Aorta (tissue), 5 donors: ENCODE data around the gene F10. TPM values are rescaled to one million over a fixed set of nuclear protein-coding genes. Genes with fewer than 3 reads are reported as not detected.

Experiments used
- ATAC-seq: fragments of 200-7000 bp; cut with Tn5 transposase; one replicate; pipeline ENCODE4 v1.9.1; 2022; ENCODE audit warnings: moderate library complexity; ENCODE audit not compliant: low FRiP score
- DNase-seq, 2 donors: peaks; one replicate each; pipeline ENCODE4 v3.0.0-alpha.2; 2020
- H3K27ac ChIP-seq, 2 donors: one replicate each; pipeline ENCODE4 v1.5.1; 2013; ENCODE audit warnings: low read length in 2 of 2, mild to moderate bottlenecking in 2 of 2, moderate library complexity in 2 of 2, control low read depth in 1 of 2, inconsistent platforms in 1 of 2, low read depth in 1 of 2
- H3K27me3 ChIP-seq, 2 donors: one replicate each; pipeline ENCODE4 v1.6.1; 2013; ENCODE audit warnings: control low read depth in 1 of 2, low read length in 1 of 2, mild to moderate bottlenecking in 1 of 2, moderate library complexity in 1 of 2; ENCODE audit not compliant: insufficient read depth in 2 of 2, control insufficient read depth in 1 of 2
- H3K36me3 ChIP-seq, 2 donors: one replicate each; pipeline ENCODE4 v1.6.1; 2013; ENCODE audit warnings: control low read depth in 1 of 2, low read length in 1 of 2, mild to moderate bottlenecking in 1 of 2; ENCODE audit not compliant: insufficient read depth in 2 of 2, control insufficient read depth in 1 of 2
- H3K4me1 ChIP-seq, 2 donors: one replicate each; pipeline ENCODE4 v1.6.1; 2013; ENCODE audit warnings: low read length in 2 of 2, control low read depth in 1 of 2, mild to moderate bottlenecking in 1 of 2, moderate library complexity in 1 of 2; ENCODE audit not compliant: insufficient read depth in 2 of 2, control insufficient read depth in 1 of 2
- H3K4me3 ChIP-seq, 2 donors: one replicate each; pipeline ENCODE4 v1.5.1; 2013; ENCODE audit warnings: low read length in 2 of 2, control low read depth in 1 of 2, mild to moderate bottlenecking in 1 of 2
- H3K9me3 ChIP-seq: one replicate; pipeline ENCODE4 v1.6.1; 2013; ENCODE audit warnings: mild to moderate bottlenecking, low read length; ENCODE audit not compliant: control insufficient read depth
- WGBS, 2 donors: extraction: QIAGEN DNeasy Blood & Tissue Kit; methylation state at CpG; one replicate each; pipeline ENCODE4 v1.1.7; 2013; 5-methylcytosine and 5-hydroxymethylcytosine counted together
- intact Hi-C, 2 donors: fragments of 100-400 bp; cut with DNase I; formaldehyde crosslinking; loops; one replicate each; pipeline versions ENCODE4 v1.14.2 to v1.15.0; 2022
- polyA plus RNA-seq, 2 donors: library from polyadenylated mRNA; stranded (reverse); fragments of 200-250 nt; gene quantifications; one replicate each; pipeline ENCODE4 v1.2.3, GENCODE V29; 2013
- total RNA-seq, 2 donors: library from RNA; stranded (reverse); fragmentation: NEBNext Ultra II Directional; extraction: Animal tissue kit (Norgen Biotek cat#: 25700); gene quantifications; one replicate each; pipeline ENCODE4 v1.2.1, GENCODE V29; 2021
- donor health status: healthy with polysubstance abuse.
- donor health status: Bipolar disorder and iron deficiency.
- donor health status: DM: no; HTN: no; CAD: no.
- donor health status: DM: no; HTN: no; CAD: no.
- donor health status: DM: yes; HTN: yes; CAD: no.

Gene F10
- total and polyA plus RNA-seq, 4 donors, result 6.5 to 38.4 (median 13.8) TPM

GRCh38 chr13:113196970-113197737, 74.6 kb downstream of the F10 start:
- no peaks in the 10 kb centered on the region for H3K9me3 ChIP-seq
- no peak overlapping the region for H3K27ac ChIP-seq
- no peaks in the 10 kb centered on the region for H3K27me3 ChIP-seq
- intact Hi-C loops, result no loop called here
- H3K4me3 ChIP-seq, result no peak overlapping the region
- peaks cover 6 to 9% of the 10 kb centered on the region in 2 donors for H3K36me3 ChIP-seq
- no peak for ATAC-seq
- H3K4me1 ChIP-seq, result no peaks in the 10 kb centered on the region
- WGBS, 2 donors, result 85 to 88% methylated on average over 9 of the region's 9 CpGs
- DNase-seq, result no peak

Other genes with a start within 250 kb of the F10 start
- gene MCF2L, start 153.6 kb upstream of the F10 start, total RNA-seq, result 10 to 100 TPM; 49.2 to 73.3 TPM
- gene MCF2L, start 153.6 kb upstream of the F10 start, polyA plus RNA-seq, result 1 to 10 TPM; 3.2 to 6.0 TPM
- under 1 TPM in 1 of 2 donors, not detected in 1; 0.69 TPM for gene F7, start 17.0 kb upstream of the F10 start, total RNA-seq
- gene F7, start 17.0 kb upstream of the F10 start, polyA plus RNA-seq, result under 1 TPM in 1 of 2 donors, not detected in 1; 0.08 TPM
- not detected for gene PROZ, start 35.8 kb downstream of the F10 start, total RNA-seq
- not detected for gene PROZ, start 35.8 kb downstream of the F10 start, polyA plus RNA-seq
- 10 to 100 TPM; 33.3 to 51.1 TPM for gene PCID2, start 85.9 kb downstream of the F10 start, total RNA-seq
- 10 to 100 TPM; 36.7 to 45.6 TPM for gene PCID2, start 85.9 kb downstream of the F10 start, polyA plus RNA-seq
- 10 to 100 TPM; 56.1 to 69.8 TPM for gene CUL4A, start 86.8 kb downstream of the F10 start, total RNA-seq
- 10 to 100 TPM; 19.7 to 40.8 TPM for gene CUL4A, start 86.8 kb downstream of the F10 start, polyA plus RNA-seq
- 100 to 1,000 TPM; 185 to 210 TPM for gene LAMP1, start 174.4 kb downstream of the F10 start, total RNA-seq
- 100 to 1,000 TPM in 1 of 2 donors, 10 to 100 TPM in 1; 97.4 to 150 TPM for gene LAMP1, start 174.4 kb downstream of the F10 start, polyA plus RNA-seq
- gene GRTP1, start 241.3 kb downstream of the F10 start, total RNA-seq, result 1 to 10 TPM; 2.4 to 4.2 TPM
- 1 to 10 TPM; 3.2 to 9.3 TPM for gene GRTP1, start 241.3 kb downstream of the F10 start, polyA plus RNA-seq